ENCODE data around the gene HEBP1.

HEBP1 gene

DNA sequence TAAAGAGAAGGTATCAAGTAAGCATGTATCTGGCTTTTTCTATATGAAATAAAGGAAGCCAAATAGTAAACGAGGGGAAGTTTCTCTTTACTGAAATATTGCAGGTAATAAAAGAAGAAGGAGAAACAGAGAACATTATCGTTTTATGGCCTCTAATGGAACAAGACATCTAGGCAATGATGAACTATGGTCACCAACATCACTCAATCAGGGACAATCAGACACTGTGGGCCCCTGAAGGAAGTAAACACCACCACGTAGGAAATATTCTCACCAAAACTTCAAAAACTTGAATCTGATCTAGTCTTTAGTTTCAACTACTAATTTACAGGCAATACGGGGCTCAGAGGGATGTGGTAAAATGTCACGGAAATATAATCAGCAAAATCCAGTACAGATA, 15.9 kb downstream of the HEBP1 start:
- TF ChIP-seq, protein P1, sequence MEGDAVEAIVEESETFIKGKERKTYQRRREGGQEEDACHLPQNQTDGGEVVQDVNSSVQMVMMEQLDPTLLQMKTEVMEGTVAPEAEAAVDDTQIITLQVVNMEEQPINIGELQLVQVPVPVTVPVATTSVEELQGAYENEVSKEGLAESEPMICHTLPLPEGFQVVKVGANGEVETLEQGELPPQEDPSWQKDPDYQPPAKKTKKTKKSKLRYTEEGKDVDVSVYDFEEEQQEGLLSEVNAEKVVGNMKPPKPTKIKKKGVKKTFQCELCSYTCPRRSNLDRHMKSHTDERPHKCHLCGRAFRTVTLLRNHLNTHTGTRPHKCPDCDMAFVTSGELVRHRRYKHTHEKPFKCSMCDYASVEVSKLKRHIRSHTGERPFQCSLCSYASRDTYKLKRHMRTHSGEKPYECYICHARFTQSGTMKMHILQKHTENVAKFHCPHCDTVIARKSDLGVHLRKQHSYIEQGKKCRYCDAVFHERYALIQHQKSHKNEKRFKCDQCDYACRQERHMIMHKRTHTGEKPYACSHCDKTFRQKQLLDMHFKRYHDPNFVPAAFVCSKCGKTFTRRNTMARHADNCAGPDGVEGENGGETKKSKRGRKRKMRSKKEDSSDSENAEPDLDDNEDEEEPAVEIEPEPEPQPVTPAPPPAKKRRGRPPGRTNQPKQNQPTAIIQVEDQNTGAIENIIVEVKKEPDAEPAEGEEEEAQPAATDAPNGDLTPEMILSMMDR (IDR thresholded peaks at IDR 0.05; ENCODE audit: control insufficient read depth, extremely low read depth, insufficient read depth) = no peak
- no peak for DNase-seq (ENCODE audit: low read depth)
- H3K4me3 ChIP-seq (ENCODE audit: low read depth, low read length) = no peak overlapping the region

DNA sequence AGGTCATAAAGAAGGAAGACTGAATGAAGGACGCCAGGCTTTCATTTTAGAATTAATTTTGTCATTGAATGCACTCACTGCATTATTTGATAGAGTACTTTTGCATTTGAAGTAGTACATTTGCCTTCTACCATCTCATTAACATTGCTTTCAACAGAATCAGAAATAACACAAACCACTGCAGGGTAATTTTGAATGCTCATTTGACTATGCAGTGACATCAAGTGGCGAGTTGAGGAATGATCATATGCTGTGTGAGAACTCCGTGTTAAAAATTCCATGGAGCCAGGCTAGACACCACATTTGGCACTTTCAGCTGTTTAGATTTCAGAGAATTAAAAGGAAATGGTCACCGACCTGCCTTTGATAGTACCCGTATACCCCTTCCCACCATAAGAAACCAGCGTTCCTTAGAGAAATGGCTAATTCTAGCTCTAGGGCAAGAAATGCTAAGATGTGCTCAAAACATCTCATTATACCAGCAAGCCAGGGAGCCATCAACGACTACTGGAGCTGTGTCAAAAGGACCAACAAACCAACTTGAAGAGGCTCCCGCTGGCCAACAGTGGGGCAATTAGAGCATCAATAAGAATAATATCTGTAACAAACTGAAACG, 16.5 kb downstream of the HEBP1 start:
- no peak for DNase-seq (ENCODE audit: low read depth)
- TF ChIP-seq, protein P1 (IDR thresholded peaks at IDR 0.05; ENCODE audit: control insufficient read depth, extremely low read depth, insufficient read depth) = peak; percentile 77
- H3K4me3 ChIP-seq (ENCODE audit: low read depth, low read length) = no peak overlapping the region

DNA sequence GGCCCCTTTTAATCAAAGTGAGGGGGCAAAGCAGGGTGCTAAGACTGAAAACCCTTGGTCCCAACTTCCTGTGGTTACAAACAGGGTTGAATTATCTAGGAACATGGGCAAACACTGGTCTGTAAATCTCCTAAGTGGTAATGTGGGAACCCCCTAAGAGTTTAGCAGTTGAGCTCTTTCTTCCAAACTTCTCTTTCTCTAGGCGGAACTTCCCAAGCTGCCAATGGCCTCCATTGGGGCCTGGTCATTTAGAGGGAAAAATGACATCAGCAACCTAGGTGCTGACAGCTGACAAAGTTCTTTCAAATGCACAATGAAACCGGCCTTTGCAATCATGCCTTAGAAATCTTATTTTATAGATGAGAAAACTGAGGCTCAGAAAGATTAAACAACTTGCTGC, 17.7 kb downstream of the HEBP1 start:
- DNase-seq (ENCODE audit: low read depth) = no peak
- no peak overlapping the region for H3K4me3 ChIP-seq (ENCODE audit: low read depth, low read length)
- TF ChIP-seq, protein P1 (IDR thresholded peaks at IDR 0.05; ENCODE audit: control insufficient read depth, extremely low read depth, insufficient read depth) = no peak

DNA sequence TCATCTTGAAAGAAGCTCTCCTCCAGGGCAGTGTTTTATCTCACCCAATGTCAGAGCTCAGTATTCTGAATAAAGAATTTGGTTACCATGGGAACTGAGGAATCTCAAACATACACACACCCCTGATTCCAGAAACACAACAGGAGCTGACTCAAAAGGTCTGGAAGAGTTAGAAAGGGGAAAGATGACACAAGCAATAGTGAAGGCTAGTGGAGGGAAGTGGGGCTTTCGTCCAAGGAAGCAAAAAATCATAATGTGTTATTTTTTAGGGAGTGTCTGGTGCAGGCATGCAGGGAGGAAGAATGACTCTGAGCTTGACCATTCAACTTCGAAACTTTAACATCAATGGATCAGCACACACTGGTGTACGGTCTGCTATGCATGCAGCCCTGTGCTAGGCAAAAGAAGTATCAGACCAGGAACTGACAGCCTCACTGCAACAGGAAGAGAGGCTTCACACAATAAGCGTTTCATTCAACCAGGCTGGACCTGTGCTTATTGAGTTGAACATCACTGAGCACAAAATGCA, 20.3 kb downstream of the HEBP1 start:
- TF ChIP-seq, protein P1 (IDR thresholded peaks at IDR 0.05; ENCODE audit: control insufficient read depth, extremely low read depth, insufficient read depth) = no peak
- no peak overlapping the region for H3K4me3 ChIP-seq (ENCODE audit: low read depth, low read length)
- DNase-seq (ENCODE audit: low read depth) = no peak

DNA sequence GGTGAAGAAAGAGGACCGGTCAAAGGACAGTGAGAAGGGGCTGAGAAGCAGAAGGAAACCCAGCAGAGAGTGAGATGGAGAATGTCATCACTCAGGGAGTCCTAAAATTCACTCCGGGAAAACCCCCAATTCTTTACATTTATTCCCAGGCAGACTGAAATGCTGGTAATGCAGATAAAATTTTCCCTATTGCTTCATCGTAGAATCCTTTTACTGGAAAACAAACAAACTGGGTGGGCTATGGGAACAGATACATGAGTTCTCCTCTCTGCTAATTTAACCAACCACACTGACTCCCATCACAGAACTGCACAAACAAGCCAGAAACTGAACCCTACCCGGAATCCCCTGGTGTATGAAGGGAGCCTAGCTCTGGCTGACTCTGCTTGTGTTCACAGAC, 20.9 kb downstream of the HEBP1 start:
- TF ChIP-seq, protein P1 (IDR thresholded peaks at IDR 0.05; ENCODE audit: control insufficient read depth, extremely low read depth, insufficient read depth) = no peak
- DNase-seq (ENCODE audit: low read depth) = no peak
- H3K4me3 ChIP-seq (ENCODE audit: low read depth, low read length) = no peak overlapping the region

- TF ChIP-seq, protein P1 (IDR thresholded peaks at IDR 0.05; ENCODE audit: control insufficient read depth, extremely low read depth, insufficient read depth) = no peak
- no peak overlapping the region for H3K4me3 ChIP-seq (ENCODE audit: low read depth, low read length)
- no peak for DNase-seq (ENCODE audit: low read depth)
These were observed 22.8 kb downstream of the HEBP1 start for GRCh38 chr12:12977231-12977630.

DNA sequence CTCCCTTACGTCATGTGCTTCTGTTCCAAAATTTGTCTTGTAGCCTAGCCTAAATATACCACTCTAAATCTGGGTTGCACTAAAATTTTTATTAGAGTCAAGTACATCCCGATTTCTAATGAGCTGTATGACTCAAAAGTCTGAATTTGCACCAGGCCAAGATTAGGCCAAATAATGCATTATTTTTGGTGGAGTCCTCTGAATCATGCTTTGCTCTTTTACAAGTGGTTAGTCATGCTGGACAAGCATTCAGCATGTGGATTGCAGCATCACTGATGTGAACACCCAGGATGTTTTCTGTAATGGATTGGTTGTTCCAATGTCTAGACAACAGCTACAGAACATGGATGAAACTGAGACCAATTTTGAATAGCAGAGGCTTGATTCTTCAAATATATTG, 23.7 kb downstream of the HEBP1 start:
- DNase-seq (ENCODE audit: low read depth) = no peak
- TF ChIP-seq, protein P1 (IDR thresholded peaks at IDR 0.05; ENCODE audit: control insufficient read depth, extremely low read depth, insufficient read depth) = no peak

More for the DNA sequence above, 23.7 kb downstream of the HEBP1 start:
- no peak overlapping the region for H3K4me3 ChIP-seq (ENCODE audit: low read depth, low read length)
